HEK293T (cell line): Measurements from ENCODE around the gene SEPSECS.

Experiments used
- ARNT ChIP-seq: fragments of 450-650 bp; IDR thresholded peaks from 2 replicates; pipeline ENCODE4 v1.6.1; 2017; ENCODE audit warnings: mild to moderate bottlenecking
- BHLHE40 ChIP-seq: fragments of 450-650 bp; IDR thresholded peaks from 2 replicates; pipeline ENCODE4 v1.6.1; 2016; ENCODE audit warnings: mild to moderate bottlenecking, moderate library complexity, borderline replicate concordance
- ELF4 ChIP-seq: fragments of 450-650 bp; IDR thresholded peaks from 2 replicates; pipeline ENCODE4 v1.6.1; 2017; ENCODE audit warnings: antibody characterized with exemption
- FOXK2 ChIP-seq: fragments of 450-650 bp; IDR thresholded peaks from 2 replicates; pipeline ENCODE4 v1.6.1; 2016; ENCODE audit warnings: mild to moderate bottlenecking
- FOXM1 ChIP-seq: fragments of 450-650 bp; IDR thresholded peaks from 2 replicates; pipeline ENCODE4 v1.6.1; 2017; ENCODE audit warnings: mild to moderate bottlenecking, borderline replicate concordance
- LEF1 ChIP-seq: fragments of 450-650 bp; IDR thresholded peaks from 2 replicates; pipeline ENCODE4 v1.6.1; 2017; ENCODE audit warnings: mild to moderate bottlenecking, borderline replicate concordance
- NFRKB ChIP-seq: fragments of 450-650 bp; IDR thresholded peaks from 2 replicates; pipeline ENCODE4 v1.6.1; 2016; ENCODE audit warnings: mild to moderate bottlenecking, moderate library complexity
- PKNOX1 ChIP-seq: fragments of 450-650 bp; IDR thresholded peaks from 2 replicates; pipeline ENCODE4 v1.6.1; 2016
- SP1 ChIP-seq: fragments of 450-650 bp; IDR thresholded peaks from 2 replicates; pipeline ENCODE4 v1.6.1; 2017
- SUZ12 ChIP-seq: fragments of 450-650 bp; IDR thresholded peaks from 2 replicates; pipeline ENCODE4 v1.6.1; 2016; ENCODE audit warnings: mild to moderate bottlenecking
- ZNF384 ChIP-seq: fragments of 450-650 bp; IDR thresholded peaks from 2 replicates; pipeline ENCODE4 v1.6.1; 2016

GRCh38 chr4:25182937-25183336, 22.7 kb upstream of the SEPSECS start:
- TF ChIP-seq ARNT = no peak
- TF ChIP-seq ELF4 = no peak
- TF ChIP-seq FOXK2 = no peak
- TF ChIP-seq LEF1 = no peak
- no peak for TF ChIP-seq FOXM1
- no peak for TF ChIP-seq ZNF384
- peak; percentile 40; the same call in 1 of the 2 replicates for TF ChIP-seq PKNOX1
- no peak for TF ChIP-seq BHLHE40
- TF ChIP-seq SUZ12 = no peak
- no peak for TF ChIP-seq NFRKB
- TF ChIP-seq SP1 = no peak
